GM15510 (cell line): ENCODE measurements around the gene ZNF229.

Experiments
- POLR2A ChIP-seq: IDR thresholded peaks from 3 replicates; pipeline ENCODE4 v1.6.1; 2011; ENCODE audit warnings: borderline replicate concordance; ENCODE audit not compliant: insufficient read length; ENCODE audit errors: extremely low read depth

ZNF229 gene

GRCh38 chr19:44447916-44448674 is at the start of gene ZNF229:
Gene ZNF229 (minus strand): TSS chr19:44448472. CDS start chr19:44442847, 5,625 bp downstream.
- no peak for TF ChIP-seq POLR2A

GRCh38 chr19:44496711-44497110 is 48.4 kb upstream of the ZNF229 start:
- TF ChIP-seq POLR2A: no peak

GRCh38 chr19:44476559-44477408 is 28.5 kb upstream of the ZNF229 start:
- no peak for TF ChIP-seq POLR2A

- no peak for TF ChIP-seq POLR2A
Measured at GRCh38 chr19:44455100-44455499, 6.8 kb upstream of the ZNF229 start.

- no peak for TF ChIP-seq POLR2A
Measured at GRCh38 chr19:44452367-44452766, 4.1 kb upstream of the ZNF229 start.

GRCh38 chr19:44451687-44452086 is 3.4 kb upstream of the ZNF229 start:
- TF ChIP-seq POLR2A: no peak

GRCh38 chr19:44438441-44438840 is 9.8 kb downstream of the ZNF229 start:
- no peak for TF ChIP-seq POLR2A

- no peak for TF ChIP-seq POLR2A
Measured at GRCh38 chr19:44435441-44435840, 12.8 kb downstream of the ZNF229 start.

GRCh38 chr19:44430956-44431355 is 17.3 kb downstream of the ZNF229 start:
- no peak for TF ChIP-seq POLR2A

- no peak for TF ChIP-seq POLR2A
Measured at GRCh38 chr19:44401139-44402115, 46.8 kb downstream of the ZNF229 start, which contains the start of gene ZNF285. Gene ZNF285 (minus strand): TSS chr19:44401608. CDS start chr19:44397213, 4,395 bp downstream.
